C4-2B (cell line): ENCODE measurements around the gene SULT1E1.

Experiments
- H3K27ac ChIP-seq: fragments of 450-650 bp; 2 replicates; pipeline ENCODE4 v1.5.1; 2017
- ZFX ChIP-seq: fragments of 450-650 bp; IDR thresholded peaks from 2 replicates; pipeline ENCODE4 v1.6.1; 2017
- TF ChIP-seq, protein P1 (sequence below): fragments of 450-650 bp; conservative IDR thresholded peaks from 2 replicates; pipeline ENCODE4 v1.5.1; 2017; ENCODE audit warnings: mild to moderate bottlenecking

Gene SULT1E1

DNA sequence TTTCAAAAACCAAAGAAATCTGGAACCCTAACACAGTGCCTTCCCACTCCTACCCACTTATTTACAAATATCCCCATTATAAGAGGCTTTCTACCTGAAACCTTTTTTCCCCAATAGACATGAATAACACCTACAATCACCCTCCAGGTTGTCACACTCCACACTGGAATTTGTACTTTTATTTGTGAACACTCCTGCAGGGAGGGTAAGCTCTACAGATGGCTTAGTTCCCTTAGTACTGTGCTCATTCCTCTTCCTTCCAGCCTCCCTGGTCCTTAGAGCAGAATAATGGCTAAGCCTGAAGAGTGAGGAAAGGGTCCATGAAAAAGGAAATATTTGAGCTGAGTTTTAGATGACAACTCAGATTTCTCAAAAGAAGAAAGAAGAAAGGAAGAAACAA is 22.2 kb upstream of the SULT1E1 start:
- no peak for TF ChIP-seq ZFX
- TF ChIP-seq, protein P1, sequence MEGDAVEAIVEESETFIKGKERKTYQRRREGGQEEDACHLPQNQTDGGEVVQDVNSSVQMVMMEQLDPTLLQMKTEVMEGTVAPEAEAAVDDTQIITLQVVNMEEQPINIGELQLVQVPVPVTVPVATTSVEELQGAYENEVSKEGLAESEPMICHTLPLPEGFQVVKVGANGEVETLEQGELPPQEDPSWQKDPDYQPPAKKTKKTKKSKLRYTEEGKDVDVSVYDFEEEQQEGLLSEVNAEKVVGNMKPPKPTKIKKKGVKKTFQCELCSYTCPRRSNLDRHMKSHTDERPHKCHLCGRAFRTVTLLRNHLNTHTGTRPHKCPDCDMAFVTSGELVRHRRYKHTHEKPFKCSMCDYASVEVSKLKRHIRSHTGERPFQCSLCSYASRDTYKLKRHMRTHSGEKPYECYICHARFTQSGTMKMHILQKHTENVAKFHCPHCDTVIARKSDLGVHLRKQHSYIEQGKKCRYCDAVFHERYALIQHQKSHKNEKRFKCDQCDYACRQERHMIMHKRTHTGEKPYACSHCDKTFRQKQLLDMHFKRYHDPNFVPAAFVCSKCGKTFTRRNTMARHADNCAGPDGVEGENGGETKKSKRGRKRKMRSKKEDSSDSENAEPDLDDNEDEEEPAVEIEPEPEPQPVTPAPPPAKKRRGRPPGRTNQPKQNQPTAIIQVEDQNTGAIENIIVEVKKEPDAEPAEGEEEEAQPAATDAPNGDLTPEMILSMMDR = no peak
- no peak overlapping the region for H3K27ac ChIP-seq

DNA sequence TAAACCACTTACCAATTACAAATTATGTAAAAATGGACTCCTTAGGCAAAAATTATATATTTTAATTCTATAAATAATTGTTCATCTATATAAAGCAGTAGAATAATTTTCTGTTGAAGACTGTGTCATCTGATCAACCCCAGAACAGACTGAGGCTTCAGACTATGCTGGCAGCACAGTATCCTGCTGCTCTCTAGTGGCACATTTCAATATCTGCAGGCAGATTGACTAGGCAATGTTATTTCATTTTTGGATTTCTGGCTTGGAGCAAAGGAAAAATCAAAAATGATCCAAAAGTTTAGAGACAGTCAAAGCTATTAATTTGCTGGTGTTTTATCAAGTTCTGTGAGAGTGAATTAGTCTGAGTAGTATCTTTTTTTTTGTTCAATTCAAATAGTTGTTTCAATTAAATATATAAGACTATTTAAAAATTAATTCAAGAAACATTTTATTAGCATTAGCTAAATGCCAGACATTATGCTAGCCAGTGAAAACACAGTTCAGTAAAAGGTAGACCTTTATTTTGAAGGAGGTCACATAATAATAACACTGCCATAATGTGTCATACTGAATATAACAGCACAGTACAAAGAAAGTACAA is 21.3 kb upstream of the SULT1E1 start:
- TF ChIP-seq, protein P1 = peak; percentile 92
- TF ChIP-seq ZFX = no peak
- no peak overlapping the region for H3K27ac ChIP-seq

DNA sequence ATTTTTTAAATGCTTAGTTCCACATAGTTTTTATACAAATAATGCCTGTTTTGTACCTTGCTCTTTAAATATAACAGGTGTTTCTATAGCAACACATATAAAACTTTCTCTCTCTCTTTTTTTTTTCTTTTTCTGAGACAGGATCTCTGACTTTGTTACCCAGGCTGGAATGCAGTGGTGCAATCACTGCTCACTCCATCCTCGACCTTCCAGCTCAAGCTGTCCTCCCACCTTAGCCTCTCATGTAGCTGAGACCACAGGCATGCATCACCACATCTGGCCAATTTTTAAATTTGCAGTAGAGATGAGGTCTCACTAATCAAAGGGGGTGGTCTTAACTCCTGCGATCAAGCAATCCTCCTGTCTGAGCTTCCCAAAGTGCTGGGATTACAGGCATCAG is 18.3 kb upstream of the SULT1E1 start:
- TF ChIP-seq ZFX = no peak
- TF ChIP-seq, protein P1 = no peak

DNA sequence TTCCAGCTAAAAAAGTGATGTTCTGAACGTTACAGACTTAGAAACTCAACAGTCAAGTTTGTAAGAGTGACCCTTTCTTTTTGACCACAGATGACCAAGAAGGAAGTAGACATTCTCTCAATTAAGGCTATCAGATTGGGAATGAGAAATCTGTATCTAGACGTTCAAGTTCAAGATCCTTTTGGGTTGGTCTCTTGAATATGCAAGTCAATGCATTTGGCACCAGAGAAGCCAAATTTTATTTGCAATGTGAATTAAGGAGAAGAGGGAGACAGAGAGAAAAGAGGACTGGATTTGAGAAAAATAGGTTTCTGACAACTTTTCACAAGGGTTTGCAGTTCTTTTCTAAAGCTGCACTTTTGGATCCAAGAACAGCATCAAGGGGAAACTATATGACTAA is 17.5 kb upstream of the SULT1E1 start:
- H3K27ac ChIP-seq = no peak overlapping the region
- TF ChIP-seq, protein P1 = no peak
- TF ChIP-seq ZFX = no peak

More for the DNA sequence above, 18.3 kb upstream of the SULT1E1 start:
- no peak overlapping the region for H3K27ac ChIP-seq

DNA sequence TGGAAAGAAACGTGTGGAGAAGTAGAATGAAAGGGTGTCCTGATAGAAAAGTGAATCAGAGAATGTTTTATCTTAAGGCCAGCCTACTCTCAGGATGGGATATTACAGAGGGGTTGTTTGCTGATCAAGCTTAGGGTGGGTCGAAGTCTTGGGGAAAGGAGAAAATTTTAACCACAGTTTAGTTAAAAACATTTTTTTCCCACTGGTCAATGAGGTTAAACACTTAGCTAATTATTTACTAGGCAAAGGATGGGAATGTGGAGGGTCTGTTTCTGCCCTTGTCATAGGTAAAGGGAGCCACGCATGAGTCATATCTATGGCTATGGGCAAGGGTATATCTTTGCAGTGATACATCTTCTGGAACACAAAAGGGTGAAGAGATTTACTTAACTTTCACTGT is 16.1 kb upstream of the SULT1E1 start:
- TF ChIP-seq, protein P1 = no peak
- no peak for TF ChIP-seq ZFX

DNA sequence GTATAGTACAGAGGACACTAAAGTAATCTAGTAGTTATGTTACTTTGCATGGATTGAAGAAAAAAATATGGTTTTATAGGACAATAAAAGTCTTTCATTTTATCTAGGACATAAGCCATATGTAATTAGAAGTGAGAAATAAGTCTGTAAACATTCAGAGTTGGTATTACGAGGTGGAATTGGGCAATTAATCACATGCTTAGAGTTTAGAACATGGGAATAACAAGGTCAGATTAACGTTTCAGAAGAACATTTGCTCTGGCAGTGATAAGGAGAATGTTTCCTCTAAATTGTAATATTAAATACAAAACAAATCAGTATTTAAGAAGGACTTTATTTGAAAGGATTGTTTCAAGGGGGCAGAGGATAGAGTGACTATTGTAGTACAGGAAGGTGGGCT is 15.6 kb upstream of the SULT1E1 start:
- H3K27ac ChIP-seq = no peak overlapping the region
- TF ChIP-seq, protein P1 = no peak
- TF ChIP-seq ZFX = no peak

More for the DNA sequence above, 16.1 kb upstream of the SULT1E1 start:
- H3K27ac ChIP-seq = no peak overlapping the region

DNA sequence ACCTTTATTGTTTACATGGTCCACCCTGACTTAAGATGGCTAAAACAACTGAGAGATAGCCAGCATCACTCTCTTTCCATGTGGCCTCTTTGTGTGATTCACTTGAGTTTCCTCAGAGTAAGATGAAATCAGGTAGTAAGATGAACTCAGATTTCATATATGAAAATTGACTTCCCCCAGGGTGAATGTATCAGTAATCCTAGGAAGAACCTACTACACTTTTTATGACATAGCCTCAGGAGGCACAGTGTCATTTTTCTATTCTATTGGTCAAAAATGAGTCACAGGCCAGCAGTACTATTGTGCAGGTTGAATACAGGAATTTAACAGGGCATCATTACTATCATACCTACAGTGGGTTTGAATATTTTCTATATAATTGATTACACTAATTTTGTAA is 14.6 kb upstream of the SULT1E1 start:
- TF ChIP-seq, protein P1 = no peak
- TF ChIP-seq ZFX = no peak
- H3K27ac ChIP-seq = no peak overlapping the region
